ENCODE measurements around the gene UNG.
"Not testable (repeated sequence)": the region's sequence is repeated elsewhere in the genome, so short reads cannot be mapped to it uniquely, and the experiment has no call there.

Gene UNG

DNA sequence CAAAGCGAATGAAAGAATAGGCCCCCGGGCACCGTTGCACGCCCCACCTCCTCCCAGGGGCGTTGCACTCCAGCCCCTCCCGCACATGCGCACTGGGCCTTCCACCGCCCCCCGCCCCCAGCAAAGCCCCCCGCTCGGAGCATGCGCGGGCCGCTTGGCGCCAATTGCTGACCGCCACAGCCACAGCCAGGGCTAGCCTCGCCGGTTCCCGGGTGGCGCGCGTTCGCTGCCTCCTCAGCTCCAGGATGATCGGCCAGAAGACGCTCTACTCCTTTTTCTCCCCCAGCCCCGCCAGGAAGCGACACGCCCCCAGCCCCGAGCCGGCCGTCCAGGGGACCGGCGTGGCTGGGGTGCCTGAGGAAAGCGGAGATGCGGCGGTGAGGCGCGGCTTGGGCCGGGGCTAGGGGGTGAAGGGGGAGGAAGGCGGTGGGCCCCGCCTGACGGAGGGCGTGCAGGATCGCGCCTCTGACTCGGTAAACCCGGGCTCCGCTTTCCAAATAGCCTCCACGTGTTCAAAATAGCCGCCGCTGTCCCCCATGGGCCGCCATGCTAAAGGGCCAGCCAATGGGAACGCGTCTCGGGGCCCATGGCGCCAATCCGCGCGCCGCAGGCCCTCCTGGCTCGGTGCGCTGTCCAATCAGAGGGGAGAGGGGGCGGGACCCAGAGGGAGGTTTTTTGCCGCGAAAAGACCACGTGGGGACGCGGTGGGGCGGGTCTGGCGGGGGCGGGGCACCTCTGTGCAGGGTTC is at the start of gene UNG:
Gene UNG, plus strand, starts transcription at position 163 of the 748 bp plus-strand sequence. Its CDS starts 83 bp downstream, at position 246.
- peak; percentile 81 for DNase-seq (ENCODE audit: low read depth)

DNA sequence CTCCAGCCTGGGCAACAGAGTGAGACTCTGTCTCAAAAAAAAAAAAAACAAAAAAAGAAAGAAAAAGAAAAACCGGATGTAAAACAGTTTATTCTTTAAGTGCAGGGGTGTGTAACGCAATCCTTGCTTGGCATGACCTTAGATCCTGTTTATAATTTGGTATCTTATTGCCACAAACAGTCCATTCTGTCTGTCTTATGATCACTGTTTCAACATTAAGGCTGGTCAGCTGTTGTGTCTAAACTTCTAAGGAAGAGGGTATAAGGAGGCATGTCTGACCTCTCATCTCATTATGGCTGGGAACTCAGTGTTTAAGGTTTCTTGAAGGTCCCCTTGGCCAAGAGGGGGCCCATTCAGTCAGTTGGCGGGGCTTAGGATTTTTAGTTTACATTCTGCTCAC is 48.7 kb upstream of the UNG start:
- not testable (repeated sequence) for DNase-seq (ENCODE audit: low read depth)

DNA sequence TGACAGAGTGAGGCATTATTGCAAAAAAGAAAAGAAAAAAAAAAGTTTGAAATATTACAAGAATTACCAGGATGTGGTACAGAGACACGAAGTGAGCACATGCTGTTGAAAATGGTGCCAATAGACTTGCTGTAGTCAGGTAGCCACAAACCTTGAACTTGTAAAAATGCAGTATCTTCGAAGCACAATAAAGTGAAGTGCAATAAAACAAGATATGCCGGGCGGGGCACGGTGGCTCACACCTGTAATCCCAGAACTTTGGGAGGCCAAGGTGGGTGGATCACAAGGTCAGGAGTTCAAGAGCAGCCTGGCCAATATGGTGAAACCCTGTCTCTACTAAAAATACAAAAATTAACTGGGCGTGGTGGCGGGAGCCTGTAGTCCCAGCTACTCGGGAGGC is 47.6 kb upstream of the UNG start:
- not testable (repeated sequence) for DNase-seq (ENCODE audit: low read depth)

DNA sequence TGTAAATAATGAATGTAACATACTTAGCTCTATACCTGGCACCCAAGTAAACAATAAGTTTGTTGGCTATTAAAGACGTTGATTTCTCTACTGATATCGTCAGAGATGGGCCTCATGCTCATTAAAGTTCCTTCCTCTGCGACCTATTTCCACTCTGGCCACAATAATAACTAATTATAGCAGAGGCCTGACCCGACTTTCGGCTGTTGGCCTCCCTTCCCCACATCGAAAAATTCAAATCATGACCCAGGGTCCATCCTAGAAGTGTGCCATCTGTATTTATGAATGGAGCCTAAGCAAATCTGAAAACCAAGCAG is 45.3 kb upstream of the UNG start:
- DNase-seq (ENCODE audit: low read depth) = no peak

DNA sequence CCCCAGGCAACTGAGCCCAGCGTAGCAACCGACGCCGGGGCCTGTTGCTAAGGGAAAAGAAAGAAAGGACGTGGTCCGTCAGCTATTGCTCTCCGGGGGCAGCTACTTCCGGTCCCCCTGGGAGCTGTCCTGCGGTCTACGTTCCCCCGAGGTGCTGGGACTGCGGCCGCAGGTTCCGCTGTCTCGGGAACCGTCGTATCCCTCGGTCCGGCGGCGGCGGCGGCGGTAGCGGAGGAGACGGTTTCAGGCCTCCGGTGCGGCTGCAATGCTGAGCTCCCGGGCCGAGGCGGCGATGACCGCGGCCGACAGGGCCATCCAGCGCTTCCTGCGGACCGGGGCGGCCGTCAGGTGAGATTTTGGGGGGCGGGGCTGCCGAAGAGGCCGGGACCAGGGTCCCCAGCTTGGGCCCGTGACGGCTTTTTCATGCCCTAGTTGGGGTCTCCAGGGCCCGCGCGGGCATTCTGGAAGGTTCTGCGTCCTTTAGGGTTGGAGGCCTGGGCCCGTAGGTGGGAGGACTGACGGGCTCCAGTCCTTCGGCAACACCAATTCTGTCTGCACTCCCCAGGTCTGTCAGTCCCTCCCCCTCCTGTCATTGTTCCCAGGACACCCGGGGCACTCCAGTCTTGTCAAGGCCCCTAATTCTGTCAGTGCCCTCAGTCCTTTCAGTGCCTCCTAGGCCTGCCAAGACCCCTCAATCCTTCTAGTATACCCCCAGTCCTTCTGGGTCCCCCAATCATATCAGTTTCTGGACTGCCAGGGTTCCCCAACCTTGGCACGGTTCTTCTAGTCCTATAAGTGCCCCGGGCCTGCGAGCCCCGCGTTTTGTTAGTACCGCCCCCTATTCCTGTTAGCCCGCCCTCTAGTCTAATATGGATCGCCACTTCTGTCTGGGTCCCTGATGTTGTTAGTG is 44.7 kb upstream of the UNG start, which contains the start of gene USP30:
Gene USP30, plus strand, starts transcription at position 163 of the 910 bp plus-strand sequence. Its CDS starts 103 bp downstream, at position 266.
- DNase-seq (ENCODE audit: low read depth) = peak; percentile 57

DNA sequence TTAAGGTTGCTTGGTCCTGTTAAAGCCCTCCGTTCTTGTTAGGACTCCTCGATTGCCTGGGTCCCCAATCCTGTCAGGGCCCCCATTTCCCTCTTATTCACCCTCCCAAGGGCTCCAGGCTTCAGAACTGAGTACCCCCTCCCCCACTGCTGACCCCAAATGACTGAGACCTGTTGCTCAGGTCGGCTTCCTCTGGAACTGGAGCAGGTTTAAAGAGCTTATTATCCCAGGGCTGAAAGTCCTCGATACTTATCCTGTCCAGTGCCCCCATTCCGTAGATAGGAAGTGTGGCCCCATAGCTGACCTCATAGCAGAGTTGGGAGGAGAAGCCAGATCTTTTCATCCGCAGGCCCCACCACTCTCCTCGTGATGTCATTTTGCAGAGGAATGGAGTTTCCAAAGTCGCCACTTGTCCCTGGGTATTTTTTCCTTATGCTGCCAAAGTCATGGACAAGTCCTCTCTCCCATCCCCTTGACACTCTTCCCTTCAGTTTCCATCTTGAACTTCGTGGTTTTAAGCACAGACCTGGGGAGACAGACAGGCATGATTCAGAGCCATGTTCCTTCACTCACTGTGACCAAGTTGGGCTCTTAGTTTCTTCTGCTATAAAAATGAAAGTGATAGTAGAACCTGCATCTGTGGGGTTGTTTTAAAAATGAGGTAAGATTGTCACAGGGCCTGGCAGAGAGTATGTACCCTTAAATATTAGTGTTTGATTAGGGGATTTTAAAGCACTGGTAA is 43.8 kb upstream of the UNG start:
- no peak for DNase-seq (ENCODE audit: low read depth)

DNA sequence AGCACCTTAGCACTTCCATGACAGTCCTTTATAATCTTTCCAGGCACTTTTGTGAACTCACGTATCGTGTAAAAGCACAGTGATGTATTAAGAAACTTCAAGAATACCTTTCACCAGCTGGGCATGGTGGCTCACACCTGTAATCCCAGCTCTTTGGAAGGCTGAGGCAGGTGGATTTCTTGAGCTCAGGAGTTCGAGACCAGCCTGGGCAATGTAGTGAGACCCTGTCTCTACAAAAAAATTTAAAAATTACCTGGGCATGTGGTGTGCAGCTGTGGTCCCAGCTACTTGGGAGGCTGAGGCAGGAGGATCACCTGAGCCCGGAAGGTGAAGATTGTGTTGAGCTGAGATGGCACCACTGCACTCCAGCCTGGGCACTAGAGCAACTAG is 43.3 kb upstream of the UNG start:
- DNase-seq (ENCODE audit: low read depth) = not testable (repeated sequence)

DNA sequence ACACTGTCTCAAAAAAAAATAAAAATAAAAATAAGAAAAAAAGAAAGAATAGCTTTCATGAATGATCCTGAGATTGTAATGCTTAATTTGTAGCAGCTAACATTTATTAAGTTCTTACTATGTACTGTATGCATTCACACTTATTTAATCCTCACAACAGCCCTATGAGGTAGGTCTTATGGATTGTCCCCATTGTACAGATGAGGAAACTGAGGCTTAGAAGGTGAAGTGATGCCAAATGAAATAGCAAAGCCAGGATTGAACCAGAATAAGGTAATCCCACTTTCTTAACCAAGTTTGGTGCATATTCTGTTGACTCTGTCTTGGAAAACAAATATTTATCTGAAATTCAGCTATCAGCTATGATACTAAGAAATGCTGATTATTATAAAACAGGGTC is 42.9 kb upstream of the UNG start:
- no peak for DNase-seq (ENCODE audit: low read depth)

DNA sequence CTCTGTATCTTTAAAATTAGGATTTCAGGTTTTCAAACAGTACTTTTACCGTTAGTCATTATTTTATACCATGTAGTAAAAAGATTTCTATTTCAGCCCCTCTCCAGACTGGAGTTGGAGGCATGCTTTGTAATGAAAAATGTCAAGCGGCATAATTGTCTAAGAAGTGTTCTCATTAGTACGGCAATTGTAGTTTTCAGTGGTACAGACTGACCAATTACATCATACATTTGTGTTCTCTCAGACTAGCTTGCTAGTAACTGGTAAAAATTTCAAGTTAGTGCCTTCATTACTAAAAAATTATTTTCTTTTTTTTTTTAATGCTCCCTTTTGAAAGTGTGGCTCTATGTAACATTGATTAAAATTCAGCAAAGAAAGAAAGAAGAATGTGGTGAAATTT is 40.5 kb upstream of the UNG start:
- DNase-seq (ENCODE audit: low read depth) = no peak

DNA sequence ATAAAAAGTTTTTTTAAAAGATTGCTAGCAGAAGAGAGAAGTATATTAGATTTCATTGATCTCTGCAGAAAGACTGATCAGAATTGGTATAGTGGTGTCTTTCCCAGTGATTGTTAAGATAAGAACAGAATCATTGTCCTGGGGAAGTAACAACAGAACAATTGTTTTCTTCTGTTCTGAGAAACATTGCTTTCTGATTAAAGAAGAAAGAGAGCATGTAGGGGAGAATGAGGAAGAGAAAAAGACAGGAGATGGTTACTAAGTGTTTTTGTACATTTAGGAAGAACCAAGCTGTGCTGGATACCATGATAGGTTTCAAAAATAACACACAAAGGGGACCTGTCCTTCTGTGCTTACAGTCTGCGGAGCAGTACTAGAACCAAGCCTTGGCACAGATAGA is 40.0 kb upstream of the UNG start:
- DNase-seq (ENCODE audit: low read depth) = no peak

DNA sequence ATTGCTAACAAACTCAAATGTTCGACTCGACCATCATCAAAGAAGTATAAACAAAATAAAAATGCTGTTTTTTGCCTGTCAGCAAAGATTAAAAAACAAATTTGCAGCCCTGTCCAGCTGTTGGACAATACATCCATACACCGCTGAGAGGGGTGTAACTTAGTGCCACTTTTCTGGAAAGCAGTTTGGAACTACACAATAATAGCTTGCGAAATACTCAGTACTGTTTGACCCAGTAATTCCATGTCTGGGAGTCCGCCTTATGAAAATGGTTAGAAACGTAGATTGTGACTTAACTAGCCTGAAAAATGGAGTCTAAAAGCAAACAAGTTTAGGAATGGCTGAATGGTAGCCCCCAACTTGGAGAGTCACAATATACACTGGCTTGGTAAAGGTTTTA is 38.6 kb upstream of the UNG start:
- DNase-seq (ENCODE audit: low read depth) = no peak

DNA sequence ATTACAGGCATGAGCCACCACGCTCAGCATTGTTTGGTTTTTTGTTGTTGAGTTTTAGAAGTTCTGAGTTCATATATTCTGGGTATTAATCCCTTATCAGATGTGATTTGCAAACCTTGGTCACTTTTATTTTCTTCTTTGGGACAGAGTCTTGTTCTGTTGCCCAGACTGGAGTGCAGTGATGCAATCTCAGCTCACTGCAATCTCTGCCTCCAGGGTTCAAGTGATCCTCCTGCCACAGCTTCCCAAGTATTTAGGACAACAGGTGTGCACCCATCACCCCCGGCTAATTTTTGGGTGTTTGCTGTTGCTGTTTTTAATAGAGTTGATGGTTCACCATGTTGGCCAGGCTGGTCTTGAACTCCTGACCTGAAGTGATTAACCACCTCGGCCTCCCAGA is 33.3 kb upstream of the UNG start:
- DNase-seq (ENCODE audit: low read depth) = no peak

DNA sequence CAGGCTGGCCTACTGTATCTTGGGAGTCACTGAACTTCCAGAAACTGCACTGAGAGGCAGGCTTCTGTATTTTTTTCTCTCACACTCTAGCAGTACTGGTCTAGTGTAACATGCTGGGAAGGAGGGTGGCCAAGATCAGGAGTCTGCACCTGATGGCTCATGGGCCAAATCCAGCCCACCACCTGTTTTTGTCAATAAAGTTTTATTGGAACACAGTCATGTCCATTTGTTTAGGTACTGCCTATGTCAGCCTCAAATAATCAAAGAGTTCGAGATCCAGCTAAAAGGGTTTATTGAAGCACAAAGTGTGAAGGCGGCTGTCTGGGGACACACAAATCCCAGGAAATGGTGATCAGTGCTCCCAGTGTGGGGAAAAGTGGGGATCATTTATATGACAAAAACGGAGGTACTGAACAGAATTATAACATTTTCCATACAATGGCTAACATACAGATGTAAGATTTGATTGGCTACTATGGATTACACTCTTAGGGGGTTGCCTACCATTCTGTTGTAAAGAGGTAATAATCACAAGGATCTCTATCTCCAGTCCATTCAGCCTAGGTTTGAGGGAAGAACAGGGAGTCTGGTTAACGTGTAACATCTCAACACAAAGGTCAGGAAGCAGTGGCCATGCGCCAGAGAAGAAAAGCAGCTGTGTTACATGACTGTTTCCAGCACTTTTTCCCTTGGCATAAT is 32.1 kb upstream of the UNG start:
- DNase-seq (ENCODE audit: low read depth) = no peak

DNA sequence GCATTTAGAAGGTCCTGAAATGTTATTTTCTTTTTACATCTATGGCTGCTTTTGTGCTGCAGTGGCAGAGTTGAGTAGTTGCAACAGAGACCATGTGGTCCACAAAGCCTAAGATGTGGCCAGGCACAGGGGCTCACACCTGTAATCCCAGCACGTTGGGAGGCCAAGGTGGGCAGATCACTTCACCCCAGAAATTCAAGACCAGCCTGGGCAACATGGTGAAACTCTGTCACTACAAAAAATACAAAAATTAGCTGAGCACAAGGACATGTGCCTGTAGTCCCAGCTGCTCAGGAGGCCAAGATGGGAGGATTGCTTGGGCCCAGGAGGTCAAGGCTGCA is 31.6 kb upstream of the UNG start:
- no peak for DNase-seq (ENCODE audit: low read depth)

DNA sequence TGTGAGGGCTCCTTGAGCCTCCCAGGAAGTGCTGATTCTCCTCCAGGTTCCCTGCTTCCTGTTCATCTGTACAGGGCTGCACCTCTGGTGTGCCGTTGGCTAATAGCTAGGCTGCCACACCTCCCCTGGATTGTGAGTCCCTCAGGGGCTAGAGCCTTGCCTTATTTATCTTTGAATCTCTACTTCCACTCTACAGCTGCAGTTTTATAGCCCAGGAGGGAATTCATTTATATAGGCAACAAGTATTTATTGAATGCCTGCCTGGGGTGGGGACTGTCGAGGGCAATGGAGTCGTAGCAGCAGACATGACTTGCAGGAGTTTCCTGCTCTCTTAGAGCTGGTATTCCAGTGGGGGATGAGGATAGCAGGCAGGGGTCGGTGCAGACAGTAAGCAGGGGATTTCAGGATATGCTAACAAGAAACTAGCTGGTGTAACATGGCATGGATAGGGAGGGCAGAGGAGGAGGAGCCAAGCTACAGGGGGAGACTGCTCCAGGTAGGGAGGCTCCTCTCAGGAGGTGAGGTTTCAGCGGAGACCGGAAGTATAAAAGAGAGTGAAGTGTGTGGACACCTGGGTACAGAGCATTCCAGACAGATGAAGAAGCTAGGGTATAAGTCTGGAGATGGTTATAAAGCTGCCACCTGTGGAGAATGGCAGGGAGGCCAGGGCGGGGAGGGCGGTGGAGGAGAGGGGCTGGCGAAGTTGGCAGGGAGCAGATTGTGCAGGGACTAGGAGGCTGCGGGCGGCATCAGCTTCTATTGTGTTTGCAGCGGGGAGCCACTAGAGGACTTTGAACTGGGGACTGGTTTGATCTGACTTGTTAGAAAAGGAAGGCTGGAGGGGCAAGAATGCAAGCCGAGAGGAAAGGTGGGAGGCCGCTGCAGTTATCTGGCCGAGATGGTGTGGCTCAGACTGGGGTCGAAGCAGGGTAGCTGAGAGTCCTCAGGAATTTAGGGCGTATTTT is 27.8 kb upstream of the UNG start:
- no peak for DNase-seq (ENCODE audit: low read depth)

DNA sequence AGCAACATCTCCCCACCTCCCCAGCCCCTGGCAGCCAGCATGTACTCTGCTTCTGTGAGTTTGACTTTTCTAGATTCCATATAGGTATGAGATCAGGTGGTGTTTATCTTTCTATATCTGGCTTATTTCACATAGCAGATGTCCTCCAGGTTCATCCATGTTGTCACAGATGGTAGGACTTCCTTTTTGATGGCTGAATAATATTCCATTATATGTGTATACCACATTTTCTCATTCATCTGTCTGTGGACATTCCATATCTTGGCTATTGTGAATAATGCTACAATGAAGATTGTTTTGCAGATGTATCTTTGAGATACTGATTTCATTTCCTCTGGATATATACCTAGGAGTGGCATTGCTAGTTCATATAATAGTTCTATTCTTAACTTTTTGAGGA is 22.5 kb upstream of the UNG start:
- no peak for DNase-seq (ENCODE audit: low read depth)

DNA sequence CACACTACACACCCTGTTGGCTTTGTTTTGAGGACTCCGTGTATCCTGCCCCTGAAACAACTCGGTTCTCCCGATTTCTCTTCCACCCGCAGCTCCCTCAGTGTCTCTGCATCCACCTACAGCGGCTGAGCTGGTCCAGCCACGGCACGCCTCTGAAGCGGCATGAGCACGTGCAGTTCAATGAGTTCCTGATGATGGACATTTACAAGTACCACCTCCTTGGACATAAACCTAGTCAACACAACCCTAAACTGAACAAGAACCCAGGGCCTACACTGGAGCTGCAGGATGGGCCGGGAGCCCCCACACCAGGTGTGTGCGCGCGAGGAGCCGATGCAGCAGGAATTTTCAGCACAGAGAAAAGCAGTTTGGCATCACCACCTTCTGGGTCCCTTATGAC is 14.6 kb upstream of the UNG start:
- DNase-seq (ENCODE audit: low read depth) = no peak

DNA sequence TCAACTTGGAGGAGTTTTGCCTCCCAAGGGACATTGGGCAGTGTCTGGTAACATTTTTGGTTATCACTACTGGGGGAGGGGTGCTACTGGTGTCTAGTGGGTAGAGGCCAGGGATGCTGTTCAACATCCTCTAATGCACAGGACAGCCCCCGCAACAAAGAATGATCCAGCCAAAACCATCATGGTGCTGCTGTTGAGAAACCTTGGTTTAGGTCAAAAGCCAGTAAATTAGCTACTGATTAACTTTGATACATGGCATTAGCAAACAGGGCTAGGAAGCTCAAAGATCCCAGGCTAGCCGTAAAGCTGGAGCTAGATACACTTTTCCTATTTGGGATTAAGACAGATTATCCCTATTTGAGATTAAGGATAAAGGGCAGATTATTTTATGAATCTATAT is 13.0 kb upstream of the UNG start:
- DNase-seq (ENCODE audit: low read depth) = no peak

DNA sequence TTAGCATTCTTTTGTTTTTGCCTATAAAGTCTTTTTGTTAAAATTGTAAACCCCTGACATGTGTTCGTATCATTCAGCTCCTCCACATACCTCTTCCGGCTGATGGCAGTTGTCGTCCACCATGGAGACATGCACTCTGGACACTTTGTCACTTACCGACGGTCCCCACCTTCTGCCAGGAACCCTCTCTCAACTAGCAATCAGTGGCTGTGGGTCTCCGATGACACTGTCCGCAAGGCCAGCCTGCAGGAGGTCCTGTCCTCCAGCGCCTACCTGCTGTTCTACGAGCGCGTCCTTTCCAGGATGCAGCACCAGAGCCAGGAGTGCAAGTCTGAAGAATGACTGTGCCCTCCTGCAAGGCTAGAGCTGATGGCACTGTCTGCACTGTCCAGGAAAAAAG is 11.8 kb upstream of the UNG start:
- no peak for DNase-seq (ENCODE audit: low read depth)

DNA sequence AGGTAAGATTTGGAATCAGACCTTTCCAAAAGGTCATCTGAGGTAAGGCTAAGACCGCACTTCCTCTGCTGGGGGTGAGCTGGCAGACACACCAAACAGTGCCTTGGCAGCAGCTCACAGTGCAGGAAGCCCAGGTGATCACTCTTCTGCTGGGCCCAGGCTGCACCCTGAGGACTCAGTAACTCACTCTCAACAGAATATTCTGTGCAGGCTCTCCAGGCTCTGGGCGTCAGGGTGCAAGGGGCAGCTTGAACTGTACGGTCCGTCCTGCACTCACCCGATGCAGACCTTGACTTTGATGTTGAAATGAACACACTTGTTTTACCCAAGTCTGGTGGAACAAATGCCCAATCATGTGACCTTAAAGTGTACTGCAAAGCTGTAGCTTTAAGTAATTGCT is 10.1 kb upstream of the UNG start:
- no peak for DNase-seq (ENCODE audit: low read depth)

DNA sequence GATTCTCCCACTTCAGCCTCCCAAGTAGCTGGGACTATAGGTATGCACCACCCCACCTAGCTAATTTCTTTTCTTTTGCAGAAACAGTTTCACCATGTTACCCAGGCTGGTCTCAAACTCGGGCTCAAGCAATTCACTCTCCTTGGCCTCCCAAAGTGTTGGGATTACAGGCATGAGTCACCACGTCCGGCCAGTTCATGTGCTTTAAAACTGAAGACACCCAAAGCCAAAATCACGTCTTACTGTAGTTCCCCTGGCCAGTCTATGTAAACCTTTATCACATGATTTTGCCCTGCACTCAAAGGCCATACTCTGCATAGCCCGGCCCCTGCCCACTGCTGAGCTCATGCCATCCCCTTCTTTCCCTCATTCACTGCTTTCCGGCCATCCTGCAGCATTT is 8.6 kb upstream of the UNG start:
- DNase-seq (ENCODE audit: low read depth) = no peak

All from CMK (cell line).